Measurements from ENCODE around the gene BTBD16.

Gene BTBD16

DNA sequence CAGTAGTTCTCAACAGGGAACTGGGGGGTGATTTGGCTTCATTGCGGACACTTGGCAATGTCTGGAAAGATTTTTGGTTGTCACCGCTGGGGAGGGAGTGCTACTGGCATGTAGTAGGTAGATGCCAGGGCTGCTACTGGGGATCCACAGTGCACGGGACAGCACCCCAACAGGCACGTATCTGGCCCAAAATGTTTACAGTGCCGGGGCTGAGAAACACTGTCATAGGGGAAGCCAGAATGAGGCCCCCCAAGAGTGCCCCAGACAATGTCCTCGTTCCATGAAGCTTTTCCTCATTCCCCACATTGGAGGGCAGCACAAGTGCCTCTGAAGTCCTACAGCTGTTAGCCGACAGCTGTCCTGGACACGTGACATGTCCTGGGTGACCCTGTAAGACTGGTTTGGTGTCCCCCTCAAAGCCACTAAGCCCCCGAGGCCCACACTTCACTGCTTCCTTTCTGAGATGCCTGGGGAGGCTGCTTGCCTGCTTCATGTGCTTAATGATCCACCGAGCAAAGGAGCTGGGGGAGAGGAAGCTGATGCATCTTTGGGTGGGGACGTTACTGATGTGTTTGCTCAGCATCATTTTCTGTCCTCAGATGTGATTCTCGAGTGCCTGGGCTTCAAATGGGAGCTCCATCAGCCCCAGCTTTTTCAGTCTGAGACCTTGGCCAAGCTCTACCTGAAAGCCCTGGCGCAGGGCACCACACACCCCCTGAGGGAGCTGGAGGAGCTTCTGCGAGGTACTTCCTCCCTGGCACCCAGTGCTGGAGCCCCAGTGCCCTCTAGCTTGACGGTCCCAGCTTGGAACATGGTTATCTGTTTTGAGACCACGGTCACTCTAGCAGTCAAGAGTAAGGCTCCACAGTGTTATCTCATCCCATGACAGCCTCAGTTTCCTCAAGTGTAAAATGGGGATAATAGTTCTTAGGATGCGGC is 14.7 kb downstream of the BTBD16 start:
- TF ChIP-seq, protein P1, sequence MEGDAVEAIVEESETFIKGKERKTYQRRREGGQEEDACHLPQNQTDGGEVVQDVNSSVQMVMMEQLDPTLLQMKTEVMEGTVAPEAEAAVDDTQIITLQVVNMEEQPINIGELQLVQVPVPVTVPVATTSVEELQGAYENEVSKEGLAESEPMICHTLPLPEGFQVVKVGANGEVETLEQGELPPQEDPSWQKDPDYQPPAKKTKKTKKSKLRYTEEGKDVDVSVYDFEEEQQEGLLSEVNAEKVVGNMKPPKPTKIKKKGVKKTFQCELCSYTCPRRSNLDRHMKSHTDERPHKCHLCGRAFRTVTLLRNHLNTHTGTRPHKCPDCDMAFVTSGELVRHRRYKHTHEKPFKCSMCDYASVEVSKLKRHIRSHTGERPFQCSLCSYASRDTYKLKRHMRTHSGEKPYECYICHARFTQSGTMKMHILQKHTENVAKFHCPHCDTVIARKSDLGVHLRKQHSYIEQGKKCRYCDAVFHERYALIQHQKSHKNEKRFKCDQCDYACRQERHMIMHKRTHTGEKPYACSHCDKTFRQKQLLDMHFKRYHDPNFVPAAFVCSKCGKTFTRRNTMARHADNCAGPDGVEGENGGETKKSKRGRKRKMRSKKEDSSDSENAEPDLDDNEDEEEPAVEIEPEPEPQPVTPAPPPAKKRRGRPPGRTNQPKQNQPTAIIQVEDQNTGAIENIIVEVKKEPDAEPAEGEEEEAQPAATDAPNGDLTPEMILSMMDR (conservative IDR thresholded peaks at IDR 0.05) = no peak
- H3K27ac ChIP-seq = no peak overlapping the region

DNA sequence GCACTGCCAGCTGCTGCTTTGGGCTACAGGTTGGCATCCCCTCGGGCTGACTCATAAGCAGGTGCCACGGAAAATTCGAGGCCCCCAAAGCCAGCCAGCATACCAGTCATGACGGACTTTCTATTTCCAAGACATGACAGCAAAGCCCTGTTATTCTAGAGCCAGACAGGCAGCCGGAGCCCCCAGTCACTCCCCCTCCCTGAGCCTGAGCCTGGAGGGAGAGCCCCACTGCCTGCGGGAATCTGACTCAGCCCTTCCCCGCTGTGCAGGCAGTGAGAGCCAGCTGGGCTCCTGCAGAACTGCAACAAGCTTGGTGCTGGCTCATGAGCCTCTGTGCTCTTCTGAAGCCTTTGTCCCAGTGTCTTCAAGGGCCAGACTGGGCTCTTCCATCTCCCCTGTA is 15.8 kb downstream of the BTBD16 start:
- no peak overlapping the region for H3K27ac ChIP-seq
- TF ChIP-seq, protein P1 (conservative IDR thresholded peaks at IDR 0.05) = no peak

DNA sequence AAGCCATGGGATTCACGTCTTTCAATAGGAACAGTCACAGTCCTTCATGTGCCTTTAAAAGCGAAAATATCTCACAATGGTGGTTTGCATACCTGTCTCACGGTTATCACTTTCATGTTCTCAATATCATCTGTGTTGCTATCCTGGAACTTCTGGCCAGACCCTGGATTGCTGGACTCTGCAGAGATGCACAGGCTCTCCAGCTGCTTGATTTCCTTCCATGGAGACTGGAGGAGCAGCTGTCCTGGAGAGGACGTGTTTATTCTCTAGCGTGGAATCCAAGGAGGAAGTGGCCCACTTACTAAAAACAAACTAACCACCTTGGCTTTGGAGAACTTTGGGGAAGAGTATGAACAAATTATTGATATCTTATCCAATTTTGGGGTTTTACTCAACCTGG is 16.5 kb downstream of the BTBD16 start:
- H3K27ac ChIP-seq = no peak overlapping the region
- TF ChIP-seq, protein P1 (conservative IDR thresholded peaks at IDR 0.05) = no peak

DNA sequence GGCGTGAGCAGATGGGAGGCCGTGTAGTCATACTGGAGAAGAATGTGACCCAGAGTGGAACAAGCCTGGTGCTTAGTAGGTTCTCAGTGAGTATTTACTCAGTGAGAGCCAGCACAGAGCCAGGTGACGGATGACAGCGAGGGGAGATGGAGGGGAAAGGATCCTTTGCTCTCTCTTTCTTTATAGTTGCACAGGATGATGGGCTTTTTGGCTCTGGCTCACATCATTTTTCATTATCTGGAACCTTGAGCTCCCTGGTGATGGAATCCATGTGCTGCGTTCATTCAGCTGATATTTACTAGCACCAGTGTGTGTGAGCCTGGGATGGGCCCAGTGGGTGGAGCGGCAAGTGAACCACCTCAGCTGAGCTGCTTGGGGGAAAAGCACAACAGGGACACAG is 17.2 kb downstream of the BTBD16 start:
- no peak overlapping the region for H3K27ac ChIP-seq
- TF ChIP-seq, protein P1 (conservative IDR thresholded peaks at IDR 0.05) = no peak

DNA sequence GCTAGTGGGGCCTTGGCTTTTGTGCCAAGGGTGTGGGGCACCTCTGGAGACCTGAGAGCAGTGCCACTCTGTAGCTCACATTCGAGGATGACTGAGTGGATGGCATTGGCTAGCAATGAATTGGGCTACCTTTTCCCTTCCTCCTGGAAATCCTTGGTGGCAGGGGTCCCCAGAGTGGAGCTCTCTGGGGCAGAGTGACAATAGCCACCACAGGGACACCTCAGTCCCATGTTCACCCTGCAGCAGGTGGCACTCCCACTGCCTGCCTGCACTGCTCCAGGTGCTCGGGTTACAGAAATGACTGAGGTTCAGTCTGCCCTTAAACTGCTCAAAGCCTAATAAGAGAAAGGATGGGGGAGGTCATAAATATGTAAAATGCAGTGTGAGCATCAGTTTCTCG is 17.8 kb downstream of the BTBD16 start:
- TF ChIP-seq, protein P1 (conservative IDR thresholded peaks at IDR 0.05) = no peak
- no peak overlapping the region for H3K27ac ChIP-seq

DNA sequence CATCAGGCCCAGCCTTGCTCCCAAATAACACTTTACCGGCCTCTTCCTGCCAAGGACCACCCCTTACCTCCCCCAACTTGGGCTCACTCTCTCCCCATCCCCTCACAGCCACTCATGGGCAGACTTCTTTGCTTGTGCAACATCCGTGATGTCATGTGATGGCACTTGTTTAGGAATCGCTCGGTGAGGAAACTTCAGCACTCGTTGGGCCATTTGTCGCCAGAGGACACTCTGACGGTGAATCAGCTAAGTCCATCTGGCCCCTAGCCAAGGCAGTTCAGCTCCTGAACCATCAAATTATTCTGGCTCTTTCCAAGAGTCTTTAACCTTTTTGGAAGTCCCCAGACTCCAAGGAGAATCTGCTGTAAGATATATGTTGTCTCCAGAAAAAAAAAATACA is 19.2 kb downstream of the BTBD16 start:
- TF ChIP-seq, protein P1 (conservative IDR thresholded peaks at IDR 0.05) = no peak

DNA sequence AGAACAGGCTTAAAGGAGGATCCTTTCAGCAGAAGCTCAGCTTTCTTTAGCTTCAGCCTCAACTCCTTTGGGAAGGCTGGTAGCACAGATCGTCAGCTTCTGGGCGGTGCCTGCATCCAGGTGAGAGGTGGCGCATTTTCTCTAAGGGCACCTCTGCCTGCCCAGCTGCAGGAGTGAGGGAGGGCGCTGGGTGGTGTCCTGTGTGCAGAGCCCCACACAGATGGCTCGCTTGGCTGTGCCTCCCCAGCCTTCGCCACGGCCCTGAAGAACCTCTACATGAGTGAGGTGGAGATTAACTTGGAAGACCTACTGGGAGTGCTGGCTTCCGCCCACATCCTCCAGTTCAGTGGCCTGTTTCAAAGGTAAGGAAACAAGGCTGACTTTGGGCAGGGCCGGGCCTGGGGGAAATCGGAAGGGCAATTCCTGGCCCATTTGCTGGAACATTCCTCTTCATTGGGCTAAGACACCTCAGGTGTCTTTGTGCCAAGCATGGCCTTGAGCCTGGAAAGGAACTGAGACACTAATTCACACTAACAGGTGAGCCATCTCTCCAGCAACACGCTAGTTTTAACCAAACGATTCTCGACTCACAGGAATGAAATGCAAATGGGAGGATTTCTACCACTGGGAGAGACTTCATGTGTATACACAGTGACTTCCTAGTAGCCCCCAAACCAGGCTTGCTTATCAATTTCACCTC is 19.9 kb downstream of the BTBD16 start:
- H3K27ac ChIP-seq = no peak overlapping the region
- TF ChIP-seq, protein P1 (conservative IDR thresholded peaks at IDR 0.05) = no peak

More for the DNA sequence above, 19.2 kb downstream of the BTBD16 start:
- H3K27ac ChIP-seq = no peak overlapping the region
